HG02840 (cell line): ENCODE data around the gene LIMK1.
"Not testable (repeated sequence)": the region's sequence is repeated elsewhere in the genome, so short reads cannot be mapped to it uniquely, and the experiment has no call there.

Experiments
- ATAC-seq: cut with Tn5 transposase; IDR thresholded peaks from one replicate; pipeline ENCODE4 v1.9.1; 2021; ENCODE audit warnings: mild to moderate bottlenecking, moderate library complexity, moderate number of reproducible peaks; ENCODE audit not compliant: unreplicated experiment, low FRiP score

Gene LIMK1

DNA sequence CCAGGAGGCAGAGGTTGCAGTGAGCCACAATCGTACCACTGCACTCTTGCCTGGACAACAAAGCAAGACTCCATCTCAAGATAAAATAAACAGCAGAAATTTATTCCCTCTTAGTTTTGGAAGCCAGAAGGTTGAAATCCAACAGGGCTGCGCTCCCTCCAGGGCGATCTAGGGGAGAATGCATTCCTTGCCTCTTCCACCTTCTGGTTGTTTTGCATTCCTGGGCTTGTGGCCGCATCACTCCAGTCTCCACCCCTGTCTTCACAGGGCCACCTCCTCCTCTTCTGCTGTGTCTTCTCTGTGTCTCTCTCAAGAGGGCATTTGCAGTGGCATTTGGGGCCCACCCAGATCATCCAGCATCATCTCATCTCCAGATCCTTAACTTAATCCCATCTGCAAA is 36.2 kb downstream of the LIMK1 start:
- ATAC-seq: no peak

DNA sequence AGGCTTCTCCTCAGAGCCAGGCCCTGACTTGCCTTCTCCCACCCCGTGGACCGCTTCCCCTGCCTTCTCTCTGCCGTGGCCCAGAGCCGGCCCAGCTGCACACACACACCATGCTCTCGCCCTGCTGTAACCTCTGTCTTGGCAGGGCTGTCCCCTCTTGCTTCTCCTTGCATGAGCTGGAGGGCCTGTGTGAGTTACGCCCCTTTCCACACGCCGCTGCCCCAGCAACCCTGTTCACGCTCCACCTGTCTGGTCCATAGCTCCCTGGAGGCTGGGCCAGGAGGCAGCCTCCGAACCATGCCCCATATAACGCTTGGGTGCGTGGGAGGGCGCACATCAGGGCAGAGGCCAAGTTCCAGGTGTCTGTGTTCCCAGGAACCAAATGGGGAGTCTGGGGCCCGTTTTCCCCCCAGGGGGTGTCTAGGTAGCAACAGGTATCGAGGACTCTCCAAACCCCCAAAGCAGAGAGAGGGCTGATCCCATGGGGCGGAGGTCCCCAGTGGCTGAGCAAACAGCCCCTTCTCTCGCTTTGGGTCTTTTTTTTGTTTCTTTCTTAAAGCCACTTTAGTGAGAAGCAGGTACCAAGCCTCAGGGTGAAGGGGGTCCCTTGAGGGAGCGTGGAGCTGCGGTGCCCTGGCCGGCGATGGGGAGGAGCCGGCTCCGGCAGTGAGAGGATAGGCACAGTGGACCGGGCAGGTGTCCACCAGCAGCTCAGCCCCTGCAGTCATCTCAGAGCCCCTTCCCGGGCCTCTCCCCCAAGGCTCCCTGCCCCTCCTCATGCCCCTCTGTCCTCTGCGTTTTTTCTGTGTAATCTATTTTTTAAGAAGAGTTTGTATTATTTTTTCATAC is 38.0 kb downstream of the LIMK1 start:
- no peak for ATAC-seq

DNA sequence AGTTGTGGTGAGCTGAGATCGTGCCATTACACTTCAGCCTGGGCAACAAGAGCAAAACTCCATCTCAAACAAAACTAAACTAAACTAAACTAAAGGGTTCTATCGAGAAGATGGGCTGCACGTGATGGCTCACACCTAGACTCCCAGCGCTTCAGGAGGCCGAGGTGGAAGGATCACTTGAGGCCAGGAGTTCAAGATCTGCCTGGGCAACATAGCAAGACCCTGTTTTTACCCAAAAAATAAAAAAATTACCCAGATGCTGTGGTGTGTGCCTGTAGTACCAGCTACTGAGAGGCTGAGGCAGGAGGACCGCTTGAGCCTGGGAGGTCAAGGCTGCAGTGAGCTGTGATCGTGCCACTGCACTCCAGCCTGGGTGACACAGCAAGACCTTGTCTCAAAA is 40.3 kb downstream of the LIMK1 start:
- not testable (repeated sequence) for ATAC-seq

DNA sequence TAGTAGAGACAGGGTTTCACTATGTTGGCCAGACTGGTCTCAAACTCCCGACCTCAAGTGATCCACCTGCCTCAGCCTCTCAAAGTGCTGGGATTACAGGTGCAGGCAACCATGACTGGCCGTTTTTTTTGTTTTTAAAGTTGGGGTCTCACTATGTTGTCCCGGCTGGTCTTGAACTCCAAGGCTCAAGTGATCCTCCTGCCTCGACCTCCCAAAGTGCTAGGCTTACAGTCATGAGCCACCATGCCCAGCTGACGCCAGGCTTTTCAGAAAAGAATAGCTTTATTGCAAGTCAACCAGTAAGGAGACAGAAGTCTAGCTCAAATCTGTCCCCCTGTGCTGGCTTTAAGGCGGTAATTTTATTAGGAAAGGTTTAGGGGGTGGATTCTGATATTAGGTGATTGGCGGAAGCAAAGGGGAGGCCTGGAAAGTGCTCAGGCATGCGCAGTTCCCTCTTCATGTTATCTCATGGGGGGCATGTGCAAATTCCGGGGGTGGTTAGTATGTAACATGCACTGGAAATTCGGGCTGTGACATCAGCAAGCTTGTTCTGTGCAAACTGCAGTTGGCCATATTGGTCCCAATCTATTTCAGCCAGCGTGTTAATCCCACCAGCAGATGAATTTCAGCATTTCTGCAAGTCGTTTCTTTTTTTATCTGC is 42.7 kb downstream of the LIMK1 start:
- no peak for ATAC-seq

DNA sequence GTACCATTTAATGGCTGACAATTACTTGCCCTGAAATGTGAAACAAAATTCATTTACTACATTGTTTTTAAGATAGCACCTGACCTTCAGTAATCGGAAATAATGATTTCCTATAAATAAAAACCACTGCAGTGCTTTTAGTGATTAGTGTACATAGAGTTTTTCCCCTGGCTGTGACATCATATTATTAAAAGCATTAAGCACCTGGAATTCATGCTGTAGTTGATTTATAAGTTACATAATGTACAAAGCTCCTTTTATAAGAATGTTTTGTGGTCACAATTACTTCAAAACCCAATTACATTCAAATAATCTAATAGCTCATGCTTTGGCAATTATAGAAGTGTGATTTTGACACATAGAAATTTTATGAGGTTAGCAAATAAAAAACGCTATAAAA is 46.3 kb downstream of the LIMK1 start:
- ATAC-seq: no peak

DNA sequence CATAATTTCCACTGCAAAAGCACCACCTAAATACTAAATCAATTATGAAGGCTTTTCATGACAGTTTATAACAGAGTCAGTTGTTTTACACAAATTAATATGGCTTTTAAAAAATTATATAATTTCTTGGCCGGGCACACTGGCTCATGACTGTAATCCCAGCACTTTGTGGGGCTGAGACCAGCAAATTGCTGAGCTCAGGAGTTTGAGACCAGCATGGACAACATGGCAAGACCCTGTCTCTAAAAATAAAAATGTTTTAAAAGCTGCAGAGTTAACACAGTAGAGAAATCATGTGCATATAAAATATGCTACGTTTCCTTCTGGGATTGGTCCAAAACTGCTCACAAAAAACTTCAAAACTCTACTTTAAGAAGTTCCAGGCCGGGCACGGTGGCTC is 46.9 kb downstream of the LIMK1 start:
- ATAC-seq: no peak

DNA sequence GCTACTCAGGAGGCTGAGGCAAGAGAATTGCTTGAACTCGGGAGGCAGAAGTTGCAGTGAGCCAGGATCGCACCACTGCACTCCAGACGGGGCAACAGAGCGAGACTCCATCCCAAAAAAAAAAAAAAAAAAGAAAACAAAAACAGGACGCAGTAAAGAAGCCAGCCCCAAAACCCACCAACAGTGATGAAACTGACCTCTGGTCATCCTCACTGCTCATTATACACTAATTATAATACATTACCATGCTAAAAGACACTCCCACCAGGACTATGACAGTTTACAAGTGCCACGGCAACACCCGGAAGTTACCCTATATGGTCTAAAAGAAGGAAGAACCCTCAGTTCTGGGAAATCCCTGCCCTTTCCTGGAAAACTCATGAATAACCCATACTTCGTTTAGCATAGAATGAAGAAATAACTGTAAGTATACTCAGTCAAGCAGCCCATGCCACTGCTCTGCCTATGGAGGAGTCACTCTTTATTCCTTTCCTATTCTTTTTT is 50.6 kb downstream of the LIMK1 start:
- ATAC-seq: no peak

DNA sequence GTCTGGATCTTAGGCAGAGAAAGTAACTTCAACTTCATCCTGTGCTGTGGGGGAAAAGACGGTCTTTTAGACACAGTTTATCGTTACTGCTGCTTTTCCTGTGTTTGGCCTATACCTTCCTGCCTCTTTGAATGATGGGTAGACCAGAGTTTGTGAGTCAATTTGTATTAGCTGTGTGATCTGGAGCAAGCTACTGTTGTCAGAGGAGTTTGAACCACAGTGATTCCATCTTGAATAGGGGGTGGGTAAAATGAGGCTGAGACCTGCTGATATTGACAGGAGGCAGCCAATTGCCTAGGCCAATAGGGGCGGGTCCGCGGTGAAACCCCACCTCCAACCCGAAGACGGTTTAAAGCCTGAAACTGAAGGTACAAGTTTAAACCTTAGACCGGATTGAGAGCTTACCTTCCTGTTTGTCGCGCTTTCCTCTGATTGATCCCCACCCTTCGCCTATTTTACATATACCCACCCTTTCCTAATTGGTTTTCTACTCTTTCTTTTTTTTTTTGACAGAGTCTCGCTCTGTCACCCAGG is 54.8 kb downstream of the LIMK1 start:
- ATAC-seq: no peak

DNA sequence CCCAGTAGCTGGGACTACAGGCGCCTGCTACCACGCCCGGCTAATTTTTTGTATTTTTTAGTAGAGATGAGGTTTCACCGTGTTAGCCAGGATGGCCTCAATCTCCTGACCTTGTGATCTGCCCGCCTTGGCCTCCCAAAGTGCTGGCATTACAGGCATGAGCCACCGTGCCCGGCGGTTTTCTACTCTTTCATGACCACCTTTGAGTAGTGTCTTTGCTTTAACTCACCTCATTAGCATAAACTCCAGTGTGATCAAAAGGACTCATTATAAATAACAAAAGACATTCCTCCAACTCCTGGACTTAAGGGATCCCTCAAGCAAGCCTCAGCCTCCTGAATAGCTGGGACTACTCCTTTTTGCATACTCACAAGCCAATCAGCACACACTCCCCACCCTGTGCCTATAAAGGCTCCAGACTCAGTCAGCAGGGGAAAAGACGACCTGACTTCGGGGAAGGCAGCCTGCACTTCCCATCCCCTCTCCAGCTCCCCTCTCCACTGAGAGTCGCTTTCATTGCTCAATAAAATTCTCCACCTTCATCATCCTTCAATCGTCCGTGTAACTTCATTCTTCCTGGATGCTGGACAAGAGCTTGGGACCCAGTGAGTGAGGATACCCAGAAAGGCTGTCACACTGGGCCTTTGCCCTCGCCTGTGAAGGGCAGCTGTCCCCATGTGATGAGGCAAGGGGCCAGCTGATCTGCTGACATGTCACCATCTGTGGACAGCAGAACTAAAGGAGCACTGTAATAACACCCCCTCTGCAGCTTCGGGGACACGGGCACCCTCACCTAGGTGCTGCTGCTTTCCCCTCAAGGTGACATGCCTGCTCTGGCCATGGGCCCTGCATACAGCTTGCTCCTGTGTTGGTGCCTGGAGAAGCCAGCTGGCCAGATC is 55.6 kb downstream of the LIMK1 start:
- ATAC-seq: no peak

DNA sequence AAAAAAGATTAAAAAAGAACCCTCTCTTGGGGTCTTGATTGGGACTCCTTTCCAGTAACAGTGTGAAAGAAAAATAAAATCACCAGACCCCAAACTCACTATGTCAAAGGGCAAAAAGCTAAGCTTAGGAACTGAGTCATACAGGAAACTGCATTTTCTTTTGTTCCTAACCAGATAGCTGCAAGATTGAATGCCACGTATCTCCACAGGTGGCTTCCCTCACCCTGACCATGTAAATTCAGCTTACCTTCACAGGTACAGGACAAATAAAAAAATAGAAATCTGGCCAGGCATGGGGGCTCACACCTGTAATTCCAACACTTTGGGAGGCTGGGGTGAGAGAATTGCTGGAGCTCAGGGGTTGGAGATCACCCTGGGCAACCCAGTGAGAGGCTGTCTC is 58.1 kb downstream of the LIMK1 start:
- ATAC-seq: no peak

DNA sequence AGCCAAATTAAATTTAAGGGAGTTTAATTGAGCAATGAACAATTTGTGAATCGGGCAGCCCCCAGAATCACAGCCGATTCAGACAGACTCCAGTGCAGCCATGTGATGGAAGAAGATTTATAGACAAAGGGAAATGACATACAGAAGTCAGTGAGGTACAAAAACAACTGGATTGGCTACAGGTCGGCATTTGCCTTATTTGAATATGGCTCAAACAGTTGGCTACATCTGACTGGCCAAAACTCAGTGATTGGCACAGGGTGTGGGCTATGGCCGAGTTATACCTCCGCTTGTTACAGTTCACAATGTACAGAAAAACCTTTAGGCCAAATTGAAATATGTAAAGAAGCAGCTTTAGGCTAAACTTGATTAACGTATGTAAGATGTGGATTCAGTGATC is 59.8 kb downstream of the LIMK1 start:
- no peak for ATAC-seq

DNA sequence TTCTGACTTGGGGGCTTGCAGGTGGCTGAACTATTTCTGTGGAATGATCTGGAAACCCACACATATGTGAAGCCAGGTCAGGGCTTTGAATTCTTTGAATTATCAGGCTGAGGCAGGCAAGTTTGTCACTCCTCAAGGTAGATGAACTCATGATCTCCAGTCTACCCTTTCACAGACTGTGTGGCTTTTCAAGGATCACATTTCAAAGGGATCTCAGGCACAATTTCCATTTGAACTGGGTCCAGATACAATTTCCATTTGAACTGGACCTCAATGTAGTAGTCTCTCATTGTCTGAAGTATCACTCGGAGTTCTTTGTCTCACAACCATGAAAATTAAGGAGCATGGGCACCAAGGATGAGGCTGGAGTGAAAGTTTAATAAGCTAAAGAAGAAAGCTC is 64.9 kb downstream of the LIMK1 start:
- no peak for ATAC-seq

DNA sequence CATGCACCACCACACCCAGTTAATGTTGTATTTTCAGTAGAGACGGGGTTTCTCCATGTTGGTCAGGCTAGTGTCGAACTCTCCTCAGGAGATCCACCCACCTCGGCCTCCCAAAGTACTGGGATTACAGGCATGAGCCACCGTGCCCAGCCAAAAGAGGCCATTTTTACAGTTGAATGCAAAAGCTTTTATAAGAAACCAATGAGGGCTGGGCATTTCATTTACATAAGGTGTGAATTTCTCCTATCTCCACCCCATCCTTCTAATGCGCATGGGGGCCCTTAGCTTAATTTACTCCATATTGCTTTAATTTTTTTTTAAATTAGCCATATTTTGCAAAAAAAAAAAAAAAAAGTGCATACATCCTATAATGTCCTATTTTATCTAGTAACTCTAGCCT is 65.5 kb downstream of the LIMK1 start:
- ATAC-seq: no peak

DNA sequence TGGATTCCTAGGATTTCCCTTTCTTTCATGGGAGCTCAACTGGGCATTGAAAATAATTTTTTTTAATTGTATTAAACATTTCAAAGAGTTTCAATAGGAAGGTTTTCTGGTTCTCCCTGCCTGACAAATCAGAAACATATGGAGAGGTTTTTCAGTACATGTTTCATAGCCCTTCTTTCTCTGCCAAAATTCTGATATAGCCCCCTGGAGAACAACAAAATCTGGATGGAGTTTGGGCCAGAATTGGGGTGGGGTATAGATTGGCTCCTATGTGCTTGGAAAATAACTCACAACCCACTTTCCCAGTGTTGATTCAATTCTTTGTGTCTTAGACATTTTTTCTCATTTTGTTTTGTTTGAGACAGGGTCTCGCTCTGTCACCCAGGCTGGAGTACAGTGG is 66.0 kb downstream of the LIMK1 start:
- ATAC-seq: no peak

DNA sequence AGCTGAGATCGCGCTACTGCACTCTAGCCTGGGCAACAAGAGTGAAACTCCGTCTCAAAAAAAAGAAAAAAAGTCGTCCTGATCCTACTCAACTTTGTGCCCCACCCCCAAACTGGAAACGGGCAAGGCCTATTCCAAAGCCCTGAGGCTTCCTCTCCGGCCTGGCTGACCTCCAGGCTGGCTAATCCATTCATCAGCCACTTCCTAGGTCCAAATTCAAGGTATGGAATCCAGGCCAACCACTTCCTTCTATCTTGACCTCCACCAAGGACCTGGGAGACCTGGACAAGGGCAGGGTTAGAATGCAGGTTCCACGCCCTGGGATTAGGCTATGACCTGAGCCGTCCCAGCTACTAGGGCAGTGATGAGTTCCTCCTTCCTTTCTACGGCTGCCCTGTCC is 70.1 kb downstream of the LIMK1 start:
- no peak for ATAC-seq

DNA sequence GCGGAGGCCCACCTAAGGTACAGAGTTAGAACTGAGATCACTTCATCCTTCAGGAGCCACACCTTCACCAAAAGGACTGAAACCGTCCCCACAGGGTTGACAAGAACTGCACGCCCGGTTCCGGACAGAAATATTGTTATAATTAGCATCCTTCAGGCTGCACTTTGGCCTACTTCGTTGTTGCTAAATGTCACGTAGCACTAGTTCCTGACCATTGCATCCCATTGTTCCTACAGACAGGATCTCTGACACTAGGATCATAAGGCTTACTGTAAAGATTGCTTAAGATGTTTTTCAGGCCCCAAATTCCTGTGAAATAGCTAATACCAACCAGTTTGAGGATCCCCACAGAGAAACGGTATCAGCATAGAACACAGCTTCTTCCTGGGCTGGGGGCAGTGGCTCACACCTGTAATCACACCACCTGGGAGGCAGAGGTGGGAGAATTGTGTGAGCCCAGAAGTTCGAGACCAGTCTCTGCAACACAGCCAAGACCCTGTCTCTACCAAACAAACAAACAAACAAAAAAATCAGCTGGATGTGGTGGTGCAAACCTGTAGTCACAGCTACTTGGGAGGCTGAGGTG is 72.3 kb downstream of the LIMK1 start:
- no peak for ATAC-seq

DNA sequence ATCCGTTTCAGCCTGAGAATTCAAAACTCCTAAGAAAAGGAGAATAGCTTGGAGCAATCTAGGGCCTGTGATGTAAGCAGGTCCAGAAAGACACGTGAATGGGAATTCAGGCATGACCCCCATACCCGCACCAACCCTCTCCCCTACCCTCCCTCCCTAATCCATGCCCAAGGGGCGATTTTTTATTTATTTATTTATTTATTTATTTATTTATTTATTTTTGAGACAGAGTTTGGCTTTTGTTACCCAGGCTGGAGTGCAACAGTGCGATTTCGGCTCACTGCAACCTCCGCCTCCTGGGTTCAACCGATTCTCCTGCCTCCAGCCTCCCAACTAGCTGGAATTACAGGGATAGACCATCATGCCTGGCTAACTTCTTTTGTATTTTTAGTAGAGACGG is 74.0 kb downstream of the LIMK1 start:
- no peak for ATAC-seq

DNA sequence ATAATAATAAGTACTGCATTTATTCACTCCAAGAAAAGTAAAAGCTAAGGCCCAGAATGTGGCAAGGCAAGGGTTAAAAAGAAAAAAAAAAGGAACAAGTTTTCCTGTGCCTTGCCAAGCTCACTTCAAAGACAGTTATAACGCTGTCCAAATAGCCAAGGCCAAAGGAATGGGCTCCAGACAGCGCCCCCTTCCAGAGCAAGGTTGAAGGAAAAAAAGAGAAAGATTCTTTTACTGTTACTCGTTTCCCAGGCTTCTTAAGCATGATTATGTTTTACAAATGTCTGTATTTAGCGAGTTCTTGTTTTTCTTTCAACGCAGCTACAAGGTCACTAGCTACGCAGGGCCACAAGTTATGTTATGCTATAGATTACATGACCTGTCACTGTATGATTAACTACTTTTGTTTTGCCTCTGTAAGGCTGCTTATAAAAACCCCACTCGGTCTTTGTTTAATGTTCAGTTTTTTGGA is 81.4 kb downstream of the LIMK1 start:
- no peak for ATAC-seq

DNA sequence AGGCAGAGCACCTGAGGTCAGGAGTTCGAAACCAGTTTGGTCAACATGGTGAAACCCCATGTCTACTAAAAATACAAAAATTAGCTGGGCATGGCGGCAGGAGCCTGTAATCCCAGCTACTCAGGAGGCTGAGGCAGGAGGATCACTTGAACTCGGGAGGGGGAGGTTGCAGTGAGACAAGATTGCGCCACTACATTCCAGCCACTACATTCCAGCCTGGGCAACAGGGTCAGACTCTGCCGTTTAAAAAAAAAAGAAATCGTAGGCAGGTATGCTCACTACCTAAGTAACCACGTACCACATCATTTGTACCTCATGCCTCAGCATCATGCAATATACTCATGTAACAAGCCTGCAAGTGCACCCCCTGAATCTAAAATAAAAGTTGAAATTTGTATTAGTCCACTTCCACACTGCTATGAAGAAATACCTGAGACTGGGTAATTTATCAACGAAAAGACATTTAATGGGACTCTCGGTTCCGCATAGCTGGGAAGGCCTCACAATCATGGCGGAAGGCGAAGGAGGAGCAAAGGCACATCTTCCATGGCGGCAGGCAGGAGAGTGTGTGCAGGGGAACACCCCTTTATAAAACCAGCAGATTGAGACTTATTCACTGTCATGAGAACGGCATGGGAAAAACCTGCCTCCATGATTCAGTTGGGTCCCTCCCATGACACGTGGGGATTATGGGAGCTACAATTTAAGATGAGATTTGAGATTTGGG is 82.4 kb downstream of the LIMK1 start:
- no peak for ATAC-seq

DNA sequence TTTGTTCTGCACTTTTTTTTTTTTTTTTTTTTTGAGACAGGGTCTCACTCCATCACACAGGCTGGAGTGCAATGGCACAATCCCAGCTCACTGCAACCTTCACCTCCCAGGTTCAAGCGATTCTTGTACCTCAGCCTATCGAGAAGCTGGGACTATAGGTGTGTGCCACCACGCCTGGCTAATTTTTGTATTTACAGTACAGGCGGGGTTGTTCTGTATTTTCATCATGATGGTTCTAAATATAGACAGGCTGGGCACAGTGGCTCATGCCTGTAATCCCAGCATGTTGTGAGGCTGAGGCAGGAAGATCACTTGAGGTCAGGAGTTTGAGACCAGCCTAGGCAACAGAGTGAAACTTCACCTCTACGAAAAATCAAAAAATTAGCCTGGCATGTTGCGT is 83.7 kb downstream of the LIMK1 start:
- not testable (repeated sequence) for ATAC-seq
